Measurements from ENCODE around the gene VAMP5. TPM values are rescaled to one million over a fixed set of nuclear protein-coding genes. Genes with fewer than 3 reads are reported as not detected.
"Not testable (repeated sequence)": the region's sequence is repeated elsewhere in the genome, so short reads cannot be mapped to it uniquely, and the experiment has no call there.

The VAMP5 gene
- total and polyA plus RNA-seq, 2 experiments from 2014 or later = 0.87 to 7.8 TPM

DNA sequence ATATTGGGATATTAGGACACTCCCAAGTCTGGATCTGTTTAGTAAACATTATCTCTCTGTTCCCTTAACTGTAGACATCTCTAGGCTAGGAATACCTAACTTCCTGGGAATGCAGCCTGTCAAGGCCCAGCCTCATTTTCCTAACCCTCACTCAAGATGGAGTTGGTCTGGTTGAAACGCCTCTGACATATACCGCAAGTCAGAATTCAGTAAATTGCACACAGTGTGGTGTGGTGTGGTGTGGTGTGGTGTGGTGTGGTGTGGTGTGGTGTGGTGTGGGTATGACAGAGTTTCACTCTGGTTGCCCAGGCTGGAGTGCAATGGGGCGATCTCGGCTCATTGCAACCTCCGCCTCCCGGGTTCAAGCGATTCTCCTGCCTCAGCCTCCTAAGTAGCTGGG is 30.5 kb downstream of the VAMP5 start:
- H3K4me1 ChIP-seq (ENCODE audit: insufficient read depth) = peaks cover 14% of the 10 kb centered on the region
- H3K27me3 Mint-ChIP-seq (ENCODE audit: insufficient read depth, low read depth, poor library complexity); H3K4me3 ChIP-seq; H3K9me3 Mint-ChIP-seq; H3K27ac Mint-ChIP-seq; ATAC-seq; H3K27me3 ChIP-seq (ENCODE audit: insufficient read depth); H3K4me1 Mint-ChIP-seq; H3K27ac ChIP-seq (ENCODE audit: low read depth); H3K9me2 ChIP-seq (ENCODE audit: insufficient read depth); H2AFZ ChIP-seq; DNase-seq (ENCODE audit: low spot score); H3K4me3 Mint-ChIP-seq; H3K36me3 ChIP-seq (ENCODE audit: insufficient read depth); H3K4me2 ChIP-seq: not testable (repeated sequence)
- peaks cover 23% of the 10 kb centered on the region for H3K36me3 Mint-ChIP-seq (ENCODE audit: low read depth)
- peaks cover 50% of the 10 kb centered on the region for H3K79me2 ChIP-seq (replicated peaks; ENCODE audit: insufficient read depth)
- peaks cover 27% of the 10 kb centered on the region for H4K20me1 ChIP-seq (replicated peaks; ENCODE audit: insufficient read depth)
- peaks cover 12% of the 10 kb centered on the region; the same call in 1 of the 2 replicates for H3F3A ChIP-seq (replicated peaks; ENCODE audit: low read depth)

DNA sequence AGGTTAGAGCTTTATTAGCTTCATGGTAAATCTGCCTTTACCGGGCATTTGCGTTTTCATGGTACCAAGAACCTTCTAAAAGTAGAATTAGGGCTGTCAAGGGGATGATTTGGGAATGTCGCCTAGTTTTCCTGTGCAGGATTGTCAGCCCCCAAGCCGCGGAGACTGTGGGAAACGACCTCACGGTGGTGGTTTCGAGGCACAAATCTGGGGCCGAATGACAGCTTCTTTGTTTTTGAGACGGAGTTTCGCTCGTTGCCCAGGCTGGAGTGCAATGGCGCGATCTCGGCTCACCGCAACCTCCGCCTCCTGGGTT is 31.1 kb downstream of the VAMP5 start:
- H3K4me2 ChIP-seq = peak overlapping the region; percentile 72

DNA sequence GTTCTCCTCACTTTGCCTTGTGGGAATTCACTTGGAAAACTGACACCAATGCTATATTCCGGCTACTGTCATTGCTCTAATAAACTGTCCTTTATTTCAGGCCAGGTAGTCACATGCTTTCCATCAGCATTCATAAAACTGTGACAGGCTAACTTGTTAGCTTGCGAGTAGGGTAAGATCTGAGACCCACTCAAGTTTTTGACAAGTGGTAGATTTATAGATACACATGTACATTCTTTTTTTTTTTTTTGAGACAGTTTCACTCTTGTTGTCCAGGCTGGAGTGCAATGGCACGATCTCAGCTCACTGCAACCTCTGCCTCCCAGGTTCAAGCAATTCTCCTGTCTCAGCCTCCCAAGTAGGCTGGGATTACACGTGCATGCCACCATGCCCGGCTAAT is 33.5 kb downstream of the VAMP5 start:
- not testable (repeated sequence) for H3K9me3 Mint-ChIP-seq; H3K9me2 ChIP-seq (ENCODE audit: insufficient read depth); ATAC-seq; H2AFZ ChIP-seq; H3K27me3 ChIP-seq (ENCODE audit: insufficient read depth); H3K27ac ChIP-seq (ENCODE audit: low read depth); DNase-seq (ENCODE audit: low spot score); H3K4me1 Mint-ChIP-seq; H3K27me3 Mint-ChIP-seq (ENCODE audit: insufficient read depth, low read depth, poor library complexity); H3F3A ChIP-seq (replicated peaks; ENCODE audit: low read depth)
- peak overlapping the region; percentile 82; the same call in 1 of the 2 replicates for H3K4me3 ChIP-seq
- H3K36me3 ChIP-seq (ENCODE audit: insufficient read depth) = peaks cover 39% of the 10 kb centered on the region
- peaks cover 59% of the 10 kb centered on the region for H3K79me2 ChIP-seq (replicated peaks; ENCODE audit: insufficient read depth)
- Mint-ChIP-seq H3K4me3 (peak overlapping the region; percentile 94), H3K36me3 (ENCODE audit: low read depth) (peaks cover 29% of the 10 kb centered on the region), H3K27ac (0 out of 2 replicates have a peak overlapping the region, but pooled peaks have one; percentile 18)
- peak overlapping the region; percentile 86; the same call in 1 of the 2 replicates for H3K4me2 ChIP-seq
- H3K4me1 ChIP-seq (ENCODE audit: insufficient read depth) = peaks cover 10% of the 10 kb centered on the region
- H4K20me1 ChIP-seq (replicated peaks; ENCODE audit: insufficient read depth) = peaks cover 32% of the 10 kb centered on the region

More for the DNA sequence above, 31.1 kb downstream of the VAMP5 start:
- peaks cover 15% of the 10 kb centered on the region for H3K36me3 ChIP-seq (ENCODE audit: insufficient read depth)
- peaks cover 30% of the 10 kb centered on the region for H4K20me1 ChIP-seq (replicated peaks; ENCODE audit: insufficient read depth)
- H3K27me3 ChIP-seq (ENCODE audit: insufficient read depth) = no peaks in the 10 kb centered on the region
- TF ChIP-seq, protein P1, sequence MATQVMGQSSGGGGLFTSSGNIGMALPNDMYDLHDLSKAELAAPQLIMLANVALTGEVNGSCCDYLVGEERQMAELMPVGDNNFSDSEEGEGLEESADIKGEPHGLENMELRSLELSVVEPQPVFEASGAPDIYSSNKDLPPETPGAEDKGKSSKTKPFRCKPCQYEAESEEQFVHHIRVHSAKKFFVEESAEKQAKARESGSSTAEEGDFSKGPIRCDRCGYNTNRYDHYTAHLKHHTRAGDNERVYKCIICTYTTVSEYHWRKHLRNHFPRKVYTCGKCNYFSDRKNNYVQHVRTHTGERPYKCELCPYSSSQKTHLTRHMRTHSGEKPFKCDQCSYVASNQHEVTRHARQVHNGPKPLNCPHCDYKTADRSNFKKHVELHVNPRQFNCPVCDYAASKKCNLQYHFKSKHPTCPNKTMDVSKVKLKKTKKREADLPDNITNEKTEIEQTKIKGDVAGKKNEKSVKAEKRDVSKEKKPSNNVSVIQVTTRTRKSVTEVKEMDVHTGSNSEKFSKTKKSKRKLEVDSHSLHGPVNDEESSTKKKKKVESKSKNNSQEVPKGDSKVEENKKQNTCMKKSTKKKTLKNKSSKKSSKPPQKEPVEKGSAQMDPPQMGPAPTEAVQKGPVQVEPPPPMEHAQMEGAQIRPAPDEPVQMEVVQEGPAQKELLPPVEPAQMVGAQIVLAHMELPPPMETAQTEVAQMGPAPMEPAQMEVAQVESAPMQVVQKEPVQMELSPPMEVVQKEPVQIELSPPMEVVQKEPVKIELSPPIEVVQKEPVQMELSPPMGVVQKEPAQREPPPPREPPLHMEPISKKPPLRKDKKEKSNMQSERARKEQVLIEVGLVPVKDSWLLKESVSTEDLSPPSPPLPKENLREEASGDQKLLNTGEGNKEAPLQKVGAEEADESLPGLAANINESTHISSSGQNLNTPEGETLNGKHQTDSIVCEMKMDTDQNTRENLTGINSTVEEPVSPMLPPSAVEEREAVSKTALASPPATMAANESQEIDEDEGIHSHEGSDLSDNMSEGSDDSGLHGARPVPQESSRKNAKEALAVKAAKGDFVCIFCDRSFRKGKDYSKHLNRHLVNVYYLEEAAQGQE (IDR thresholded peaks at IDR 0.05; ENCODE audit: unreplicated experiment) = no peak
- peak overlapping the region; percentile 82 for H3K4me3 ChIP-seq
- ATAC-seq (no peak), DNase-seq (ENCODE audit: low spot score) (no peak)
- peak overlapping the region; percentile 77 for H2AFZ ChIP-seq
- peaks cover 4% of the 10 kb centered on the region for H3K4me1 Mint-ChIP-seq
- H3K27ac ChIP-seq (ENCODE audit: low read depth) = peak overlapping the region; percentile 92
- H3K4me1 ChIP-seq (ENCODE audit: insufficient read depth) = peaks cover 14% of the 10 kb centered on the region
- peak overlapping the region; percentile 98; the same call in 1 of the 2 replicates for H3K27ac Mint-ChIP-seq
- peaks cover 51% of the 10 kb centered on the region for H3K79me2 ChIP-seq (replicated peaks; ENCODE audit: insufficient read depth)
- H3K4me3 Mint-ChIP-seq = peak overlapping the region; percentile 94
- no peaks in the 10 kb centered on the region for H3K9me2 ChIP-seq (ENCODE audit: insufficient read depth)
- peaks cover 12% of the 10 kb centered on the region; the same call in 1 of the 2 replicates for H3F3A ChIP-seq (replicated peaks; ENCODE audit: low read depth)
- H3K9me3 Mint-ChIP-seq = no peaks in the 10 kb centered on the region
- H3K36me3 Mint-ChIP-seq (ENCODE audit: low read depth) = peaks cover 19% of the 10 kb centered on the region
- peaks cover 5% of the 10 kb centered on the region for H3K27me3 Mint-ChIP-seq (ENCODE audit: insufficient read depth, low read depth, poor library complexity)

All from GM23338 (cell line).